Adrenal gland (tissue), 5 donors: ENCODE data around the gene B9D2.
"Not testable (repeated sequence)": the region's sequence is repeated elsewhere in the genome, so short reads cannot be mapped to it uniquely, and the experiment has no call there.

ENCODE experiments used
- POLR2A ChIP-seq, 2 donors: fragments of 450-650 bp; IDR thresholded peaks; one replicate each; pipeline ENCODE4 v1.6.1; 2017; ENCODE audit warnings: antibody characterized with exemption in 2 of 2, mild to moderate bottlenecking in 2 of 2, moderate library complexity in 1 of 2
- TF ChIP-seq, protein P1 (sequence below), 6 experiments: fragments of 450-650 bp in 4 of 6; fragments of 200-600 bp in 2 of 6; sonication (generic) in 1 of 6; IDR thresholded peaks; 1 replicate in 5 of 6; 2 replicates in 1 of 6; pipeline versions ENCODE4 v1.5.1 to v1.8.0; 2016 to 2021; ENCODE audit warnings: antibody characterized with exemption in 6 of 6, mild to moderate bottlenecking in 2 of 6, moderate library complexity in 1 of 6
- donor health status: DM: no; HTN: no; CAD: no.

GRCh38 chr19:41381536-41381935 lies 17.6 kb upstream of the B9D2 start:
- TF ChIP-seq, protein P1, sequence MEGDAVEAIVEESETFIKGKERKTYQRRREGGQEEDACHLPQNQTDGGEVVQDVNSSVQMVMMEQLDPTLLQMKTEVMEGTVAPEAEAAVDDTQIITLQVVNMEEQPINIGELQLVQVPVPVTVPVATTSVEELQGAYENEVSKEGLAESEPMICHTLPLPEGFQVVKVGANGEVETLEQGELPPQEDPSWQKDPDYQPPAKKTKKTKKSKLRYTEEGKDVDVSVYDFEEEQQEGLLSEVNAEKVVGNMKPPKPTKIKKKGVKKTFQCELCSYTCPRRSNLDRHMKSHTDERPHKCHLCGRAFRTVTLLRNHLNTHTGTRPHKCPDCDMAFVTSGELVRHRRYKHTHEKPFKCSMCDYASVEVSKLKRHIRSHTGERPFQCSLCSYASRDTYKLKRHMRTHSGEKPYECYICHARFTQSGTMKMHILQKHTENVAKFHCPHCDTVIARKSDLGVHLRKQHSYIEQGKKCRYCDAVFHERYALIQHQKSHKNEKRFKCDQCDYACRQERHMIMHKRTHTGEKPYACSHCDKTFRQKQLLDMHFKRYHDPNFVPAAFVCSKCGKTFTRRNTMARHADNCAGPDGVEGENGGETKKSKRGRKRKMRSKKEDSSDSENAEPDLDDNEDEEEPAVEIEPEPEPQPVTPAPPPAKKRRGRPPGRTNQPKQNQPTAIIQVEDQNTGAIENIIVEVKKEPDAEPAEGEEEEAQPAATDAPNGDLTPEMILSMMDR (IDR thresholded peaks at IDR 0.05) = not testable (repeated sequence)
- not testable (repeated sequence) for TF ChIP-seq POLR2A (IDR thresholded peaks at IDR 0.05)
